HG03571 (cell line): ENCODE data around the gene RBL2.
A peak's percentile ranks its signal among the peaks of the same experiment; 100 is the strongest.
"Not testable (repeated sequence)": the region's sequence is repeated elsewhere in the genome, so short reads cannot be mapped to it uniquely, and the experiment has no call there.

Experiments used
- ATAC-seq: cut with Tn5 transposase; IDR thresholded peaks from one replicate; pipeline ENCODE4 v1.9.1; 2021; ENCODE audit not compliant: unreplicated experiment

Gene RBL2

GRCh38 chr16:53434377-53435065 lies at the start of gene RBL2:
TSS of gene RBL2 (plus strand) at chr16:53434471. CDS start at chr16:53434557, 86 bp downstream.
- peak; percentile 76 for ATAC-seq

DNA sequence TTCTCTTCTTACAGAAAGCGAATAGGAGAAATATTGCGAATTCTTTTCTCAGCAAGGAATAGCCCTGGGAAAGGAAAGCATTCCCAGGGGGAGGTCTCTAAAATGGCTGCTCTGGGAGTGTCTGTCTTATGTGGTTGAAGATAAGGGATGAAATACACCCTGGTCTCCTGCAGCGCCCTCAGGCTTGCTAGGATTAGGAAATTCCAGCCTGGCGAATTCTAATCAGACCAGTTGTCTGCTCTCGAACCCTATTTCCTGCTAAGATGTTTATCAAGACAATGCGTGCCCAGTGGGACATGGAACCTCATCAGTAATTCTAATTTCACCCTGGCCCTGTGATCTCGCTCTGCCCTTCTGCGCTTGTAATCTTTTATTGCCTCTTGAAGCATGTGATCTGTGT lies 49.7 kb upstream of the RBL2 start:
- ATAC-seq: not testable (repeated sequence)

DNA sequence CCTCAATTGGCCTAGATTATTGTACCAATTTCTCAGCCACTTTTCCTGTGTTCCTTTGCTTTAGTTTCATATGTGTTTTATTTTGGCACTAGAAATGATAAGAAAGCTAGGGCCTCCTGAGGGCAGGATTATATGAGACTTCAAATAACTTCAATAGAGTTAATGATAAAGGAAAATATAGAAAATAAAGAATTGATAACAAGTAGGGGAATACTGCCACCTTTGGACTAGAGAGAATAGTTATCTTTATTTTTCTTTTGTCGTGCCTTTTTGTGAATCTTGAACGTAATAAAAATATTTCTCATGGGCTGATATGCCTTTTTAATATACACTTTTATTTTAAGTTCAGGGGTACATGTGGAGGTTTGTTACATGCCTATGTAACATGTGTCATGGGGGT lies 29.3 kb upstream of the RBL2 start:
- ATAC-seq: no peak

DNA sequence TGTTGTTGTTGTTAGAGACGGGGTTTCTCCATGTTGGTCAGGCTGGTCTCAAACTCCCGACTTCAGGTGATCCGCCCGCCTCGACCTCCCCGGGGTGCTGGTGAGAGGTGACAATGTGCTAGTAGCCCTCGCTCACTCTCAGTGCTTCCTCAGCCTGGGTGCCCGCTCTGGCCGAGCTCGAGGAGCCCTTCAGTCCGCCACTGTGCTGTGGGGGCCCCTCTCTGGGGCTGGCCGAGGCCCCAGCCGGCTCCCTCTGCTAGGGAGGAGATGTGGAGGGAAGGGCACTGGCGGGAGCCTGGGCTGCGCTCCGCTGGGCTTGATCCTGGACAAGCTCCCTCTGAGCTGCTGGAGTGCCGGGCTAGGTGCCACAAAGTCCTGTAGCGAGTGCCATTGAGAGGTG lies 21.7 kb upstream of the RBL2 start:
- ATAC-seq: no peak

GRCh38 chr16:53413864-53414263 lies 20.4 kb upstream of the RBL2 start:
- no peak for ATAC-seq

- no peak for ATAC-seq
These were observed 19.9 kb upstream of the RBL2 start for GRCh38 chr16:53414381-53414780.

GRCh38 chr16:53415504-53415903 lies 18.8 kb upstream of the RBL2 start:
- no peak for ATAC-seq

GRCh38 chr16:53417011-53417410 lies 17.3 kb upstream of the RBL2 start:
- no peak for ATAC-seq

- no peak for ATAC-seq
These were observed 16.3 kb upstream of the RBL2 start for GRCh38 chr16:53417976-53418375.

- not testable (repeated sequence) for ATAC-seq
These were observed 14.9 kb upstream of the RBL2 start for GRCh38 chr16:53419383-53419709.

- ATAC-seq: no peak
These were observed 13.0 kb upstream of the RBL2 start for GRCh38 chr16:53421248-53421647.

- ATAC-seq: not testable (repeated sequence)
These were observed 10.3 kb upstream of the RBL2 start for GRCh38 chr16:53423968-53424367.

DNA sequence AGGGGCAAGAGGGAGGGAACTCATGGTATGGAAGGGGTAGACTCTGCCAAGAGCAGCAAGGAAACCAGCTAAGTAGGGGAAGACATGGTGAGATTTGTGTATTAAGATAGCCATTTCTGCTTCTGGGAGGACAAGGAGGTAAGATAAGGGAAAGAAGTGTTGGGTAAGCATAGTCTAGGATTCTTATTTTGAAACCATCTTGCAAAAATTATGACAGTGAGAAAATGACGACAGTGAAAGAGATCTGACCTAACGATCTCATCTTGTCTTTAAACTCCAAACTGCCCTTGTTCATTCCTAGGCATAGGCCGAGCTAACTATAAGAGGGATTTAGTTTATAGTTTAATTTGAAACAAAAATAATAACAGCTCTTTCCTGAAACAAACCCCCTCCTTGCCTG lies 5.6 kb upstream of the RBL2 start:
- no peak for ATAC-seq

GRCh38 chr16:53429221-53429943 lies 4.9 kb upstream of the RBL2 start:
- ATAC-seq: no peak

GRCh38 chr16:53430363-53430762 lies 3.9 kb upstream of the RBL2 start:
- ATAC-seq: no peak

DNA sequence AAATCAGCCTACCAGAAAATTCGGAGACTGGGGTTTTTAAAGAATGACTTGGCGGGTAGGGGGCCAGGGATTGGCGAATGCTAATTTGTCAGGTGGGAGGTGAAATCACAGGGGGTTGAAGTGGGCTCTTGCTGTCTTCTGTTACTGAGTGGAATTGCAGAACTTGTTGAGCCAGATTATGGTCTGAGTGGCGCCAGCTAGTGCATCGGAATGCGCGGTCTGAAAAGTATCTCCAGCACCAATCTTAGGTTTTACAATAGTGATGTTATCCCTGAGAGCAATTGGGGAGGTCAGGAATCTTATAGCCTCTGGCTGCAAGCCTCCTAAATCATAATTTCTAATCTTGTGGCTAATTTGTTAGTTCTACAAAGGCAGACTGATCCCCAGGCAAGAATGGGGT lies 762 bp upstream of the RBL2 start:
- ATAC-seq: no peak

DNA sequence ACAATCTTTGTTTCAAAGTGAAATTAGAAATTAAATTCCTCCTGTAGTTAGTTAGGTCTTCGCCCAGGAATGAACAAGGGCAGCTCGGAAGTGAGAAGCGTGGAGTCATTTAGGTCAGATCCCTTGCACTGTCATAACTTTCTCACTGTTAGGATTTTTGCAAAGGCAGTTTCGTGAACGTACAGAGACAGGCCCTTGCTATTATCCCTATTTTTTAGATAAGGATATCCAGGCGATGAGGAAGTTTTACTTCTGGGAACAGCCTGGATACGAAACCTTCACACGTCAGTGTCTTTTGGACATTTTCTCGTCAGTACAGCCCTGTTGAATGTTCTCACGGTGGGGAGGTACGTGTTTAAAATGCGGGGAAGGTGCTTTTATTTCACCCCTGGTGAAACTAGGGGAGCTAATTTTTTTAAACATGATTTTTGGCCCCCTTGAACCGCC lies 318 bp upstream of the RBL2 start:
- no peak for ATAC-seq

DNA sequence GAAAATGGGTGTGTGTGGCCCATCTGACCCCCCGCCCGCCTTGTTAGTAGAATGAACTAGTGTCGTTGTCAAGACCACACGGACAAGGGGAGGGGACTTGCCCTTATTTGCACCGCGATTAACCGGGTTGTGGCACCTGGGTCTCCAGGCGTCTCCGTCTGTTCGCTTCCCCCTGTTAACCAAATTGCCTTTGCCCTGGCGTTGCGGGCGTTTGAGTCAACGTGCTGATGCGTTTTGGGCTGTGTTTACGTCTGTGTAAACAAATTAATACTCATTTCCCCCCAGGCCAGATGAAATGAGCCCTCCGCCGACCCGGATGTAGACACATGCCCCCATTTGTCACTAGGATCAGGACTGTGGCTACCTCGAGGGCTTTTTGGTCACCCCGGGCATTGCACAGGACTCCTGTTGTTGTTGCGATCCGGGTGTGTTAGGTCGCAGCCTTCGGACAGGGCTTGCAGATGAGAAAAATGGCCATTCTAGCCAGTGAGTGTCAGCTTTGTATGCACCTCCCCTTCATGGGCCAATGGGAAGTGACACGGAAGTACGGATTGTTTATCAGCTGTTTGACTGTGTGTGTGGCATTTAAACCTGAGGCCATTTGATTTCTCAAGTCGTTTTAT lies 906 bp downstream of the RBL2 start:
- ATAC-seq: peak; percentile 83

DNA sequence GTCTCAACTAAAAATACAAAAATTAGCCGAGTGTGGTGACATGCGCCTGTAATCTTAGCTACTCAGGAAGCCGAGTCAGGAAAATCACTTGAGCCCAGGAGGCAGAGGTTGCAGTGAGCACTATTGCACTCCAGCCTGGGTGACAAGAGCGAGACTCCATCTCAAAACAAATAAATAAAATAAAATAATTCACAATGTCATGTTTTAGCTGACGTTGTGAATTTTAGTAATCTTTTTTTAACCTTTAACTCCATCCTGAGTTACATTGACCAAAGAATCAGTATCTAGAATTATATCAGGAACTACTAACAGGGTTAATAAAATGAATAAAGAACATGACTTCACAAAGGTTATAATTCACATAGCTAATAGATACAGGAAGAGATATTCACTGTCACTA lies 5.9 kb downstream of the RBL2 start:
- no peak for ATAC-seq

DNA sequence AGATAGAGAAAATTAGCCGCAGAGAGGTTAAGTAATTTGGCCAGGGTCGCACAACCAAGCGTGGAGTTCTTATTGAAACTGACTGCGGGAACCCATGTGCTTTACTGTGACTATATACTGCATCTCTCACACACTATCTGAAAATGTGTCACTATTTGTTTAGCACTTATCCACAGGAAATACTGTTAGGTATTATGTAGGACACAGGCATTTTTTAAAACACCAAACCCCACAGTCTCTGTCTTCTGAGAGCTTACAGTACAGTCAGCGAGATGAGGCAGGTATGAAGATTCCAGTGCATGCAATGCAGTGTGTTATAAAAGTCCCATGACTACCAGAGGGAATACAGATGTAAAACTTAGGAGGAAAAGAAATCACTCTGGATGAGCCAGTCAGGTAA lies 11.3 kb downstream of the RBL2 start:
- no peak for ATAC-seq

GRCh38 chr16:53446090-53446489 lies 11.8 kb downstream of the RBL2 start:
- ATAC-seq: no peak

DNA sequence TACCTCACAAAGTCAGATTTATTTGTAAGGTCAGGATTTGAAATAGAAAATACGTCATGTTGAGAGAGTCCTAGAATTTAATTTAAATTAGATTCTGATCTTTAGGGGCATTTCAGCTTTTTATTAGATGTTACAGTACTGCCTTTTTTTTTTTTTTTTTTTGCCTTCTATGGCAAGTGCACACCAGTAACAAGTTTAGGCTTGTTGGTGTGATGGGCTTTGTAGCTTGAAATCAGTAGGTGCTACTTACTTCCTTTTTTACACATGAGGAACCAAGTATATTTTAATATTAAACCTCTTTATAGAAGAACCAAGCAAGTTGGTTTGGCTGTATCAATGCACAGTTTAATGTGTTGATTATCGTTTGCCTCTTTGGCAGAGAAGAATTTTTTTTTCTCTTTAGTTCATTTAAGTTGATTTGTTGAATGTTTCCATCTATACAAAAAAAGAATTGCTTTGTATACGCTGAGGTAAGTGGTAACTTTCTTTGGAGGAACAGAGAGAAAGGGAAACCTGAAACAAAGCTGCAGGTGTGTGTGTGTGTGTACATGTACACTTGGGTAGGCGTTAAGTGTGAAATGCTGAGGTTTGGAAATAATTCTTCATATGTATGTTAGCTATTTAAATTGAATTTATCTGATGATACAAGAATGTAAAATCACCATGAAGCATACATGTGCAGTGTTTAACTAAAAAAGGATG lies 15.7 kb downstream of the RBL2 start:
- no peak for ATAC-seq
